Cerebellar nuclear complex (tissue), 1 donor: ENCODE measurements around the gene MYLK4.
"Not testable (repeated sequence)": the region's sequence is repeated elsewhere in the genome, so short reads cannot be mapped to it uniquely, and the experiment has no call there.

Source experiments
- DNase-seq, 2 experiments: peaks; one replicate each; lab custom pipeline; 2025; lab: John Stamatoyannopoulos, UW

MYLK4 gene

DNA sequence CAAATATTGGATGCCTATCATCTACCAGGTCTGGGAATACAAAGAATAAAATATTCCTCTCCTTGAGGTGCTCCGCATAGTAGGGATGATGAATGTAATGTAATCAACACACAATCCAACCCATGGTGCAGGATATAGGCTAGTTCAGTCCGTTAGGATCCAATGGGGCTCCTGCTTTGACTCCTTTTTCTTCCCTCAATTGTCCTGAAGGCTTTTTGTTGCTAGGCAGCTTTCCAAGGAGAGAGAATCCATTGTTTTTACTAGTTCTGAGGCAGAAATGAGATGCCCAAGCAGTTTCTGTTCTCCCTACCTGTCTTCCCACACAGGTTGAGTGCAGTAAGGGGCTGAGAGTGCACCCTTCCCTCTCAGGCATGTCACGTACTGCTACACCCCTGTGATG lies 26.5 kb upstream of the MYLK4 start:
- no peak for DNase-seq

DNA sequence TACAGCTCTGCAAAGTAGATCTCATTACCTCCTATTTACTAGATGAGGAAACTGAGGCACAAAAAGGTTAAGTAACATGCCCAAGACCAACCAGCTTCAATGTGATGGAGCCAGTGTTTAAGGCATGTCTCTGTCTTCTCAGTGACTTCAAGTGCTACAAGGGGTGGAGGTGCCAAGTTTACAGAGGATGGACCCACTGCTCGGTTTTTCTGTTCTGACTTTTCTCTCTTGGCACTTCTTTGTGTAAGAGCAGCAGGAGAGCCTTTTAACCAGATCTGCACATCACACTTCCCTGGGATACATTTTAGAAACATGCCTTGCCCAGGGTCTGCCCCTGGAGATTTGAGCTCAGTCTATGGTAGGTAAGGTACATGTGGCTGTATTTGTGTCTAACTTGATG lies 24.3 kb upstream of the MYLK4 start:
- DNase-seq: no peak

GRCh38 chr6:2773449-2773848 lies 22.7 kb upstream of the MYLK4 start:
- DNase-seq: no peak

DNA sequence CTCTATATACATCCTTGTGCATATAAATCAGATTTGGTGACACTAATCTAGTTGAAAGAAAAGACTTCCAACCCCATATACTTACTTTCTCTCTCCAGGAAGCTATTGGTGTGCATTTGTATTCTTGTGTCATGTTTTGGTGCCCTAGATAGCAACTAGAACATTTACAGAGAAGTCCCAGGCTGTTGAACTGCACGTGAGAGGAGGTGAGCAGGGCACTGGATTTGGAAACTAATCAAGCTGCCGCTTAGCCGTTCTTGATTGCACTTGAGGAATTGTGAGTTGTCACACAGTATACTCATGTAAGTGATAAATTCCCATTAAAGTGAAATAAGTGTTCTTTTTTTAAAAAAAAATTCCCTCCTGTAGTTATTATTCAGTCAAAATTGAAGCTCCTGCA lies 22.1 kb upstream of the MYLK4 start:
- DNase-seq: no peak

GRCh38 chr6:2771079-2771478 lies 20.4 kb upstream of the MYLK4 start:
- DNase-seq: no peak

DNA sequence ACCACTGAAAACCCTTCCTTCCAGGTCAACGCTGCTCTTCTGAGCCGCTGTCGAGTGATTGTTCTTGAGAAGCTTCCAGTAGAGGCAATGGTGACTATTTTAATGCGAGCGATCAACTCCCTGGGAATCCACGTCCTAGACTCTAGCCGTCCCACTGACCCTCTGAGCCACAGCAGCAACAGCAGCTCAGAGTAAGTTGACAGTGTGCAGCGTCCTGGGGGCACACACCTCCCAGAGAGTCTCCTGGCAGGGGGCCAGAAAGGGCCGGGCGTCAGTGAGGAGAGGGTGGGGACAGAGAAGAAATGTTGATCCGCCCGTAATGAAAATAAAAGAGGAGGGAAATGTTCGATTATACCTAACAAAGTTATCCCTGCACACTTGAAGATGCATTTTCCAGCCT lies 19.4 kb upstream of the MYLK4 start:
- DNase-seq: no peak

GRCh38 chr6:2768696-2769095 lies 18.0 kb upstream of the MYLK4 start:
- DNase-seq: no peak

DNA sequence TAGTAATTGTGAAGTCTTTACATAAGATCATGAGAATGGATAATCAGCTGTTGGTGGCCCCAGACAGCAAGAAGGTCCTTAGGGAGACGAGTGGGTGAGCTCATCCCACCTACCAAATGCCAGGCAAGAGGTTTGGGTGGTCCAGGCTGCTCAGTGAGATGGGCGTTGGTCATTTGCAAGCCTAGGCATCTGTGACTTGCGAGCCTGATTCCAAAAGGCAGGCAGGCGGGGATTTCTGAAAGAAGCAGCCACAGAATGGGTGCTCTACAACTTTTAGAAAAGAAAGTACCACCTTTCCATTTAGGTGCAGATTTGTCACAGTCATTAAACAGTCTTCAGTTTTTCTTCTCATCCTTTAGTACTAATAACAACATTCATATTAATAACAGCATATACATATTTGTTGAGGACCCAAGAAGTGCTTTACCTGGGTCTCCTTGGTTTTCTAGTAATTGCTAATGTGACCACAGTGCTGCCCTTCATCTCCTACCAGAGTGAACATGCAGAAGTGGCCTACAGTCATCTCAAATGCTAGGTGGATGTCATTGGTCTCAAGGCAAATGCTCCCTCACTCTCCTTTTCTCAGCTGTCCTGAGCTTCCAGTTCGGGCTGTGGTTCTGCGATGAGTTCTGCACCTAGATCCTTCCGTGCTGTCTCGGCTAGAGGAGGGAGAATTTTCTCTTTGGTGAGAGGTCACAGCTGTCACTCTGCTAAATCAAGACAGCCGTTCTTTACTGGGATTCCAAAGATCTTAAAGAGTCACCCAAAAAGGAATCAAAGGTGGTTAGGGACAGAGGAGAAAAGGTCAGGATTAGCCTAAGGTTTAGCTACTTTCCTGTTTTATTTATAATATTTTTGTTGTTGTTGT lies 17.2 kb upstream of the MYLK4 start:
- no peak for DNase-seq

DNA sequence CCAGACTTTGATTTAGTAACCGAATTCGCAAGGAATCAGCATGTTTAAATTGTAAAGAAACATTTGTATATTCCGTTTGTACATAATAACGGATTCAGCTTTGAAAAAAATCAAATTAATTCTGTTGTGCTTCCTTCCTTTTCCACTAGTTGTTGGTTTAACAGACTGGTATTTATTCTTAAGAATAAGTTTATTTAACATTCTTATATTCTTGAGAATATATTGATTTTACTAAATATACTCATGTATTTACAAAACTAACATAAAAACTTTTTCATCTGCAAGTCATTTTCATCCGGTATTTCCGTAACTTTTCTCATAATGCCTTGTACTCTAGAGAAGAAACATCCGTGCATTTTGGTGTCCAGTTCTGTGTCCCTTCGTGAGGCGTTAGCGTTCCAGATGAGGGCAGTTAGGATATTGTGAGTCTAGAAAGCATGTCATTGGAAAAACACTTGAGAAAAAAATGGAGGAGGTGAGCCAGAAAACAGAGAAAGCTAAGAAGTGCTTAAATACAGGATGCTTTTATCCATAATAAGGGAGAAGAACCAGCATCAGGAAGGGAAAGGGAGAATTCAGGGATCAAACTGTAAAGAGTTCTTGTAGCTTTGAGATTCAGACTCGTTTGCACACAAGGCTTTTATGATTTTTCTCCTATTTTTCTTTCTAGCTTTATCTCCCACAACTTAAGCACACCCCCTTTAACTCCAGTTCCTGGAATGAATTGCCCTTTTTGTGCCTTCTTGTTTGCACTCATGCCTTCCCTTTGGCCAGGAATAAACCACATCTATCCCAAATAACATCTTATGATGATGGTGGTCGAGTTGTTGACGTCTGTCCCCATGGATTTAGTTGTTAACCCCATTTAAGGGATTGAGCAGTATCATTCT lies 16.3 kb upstream of the MYLK4 start:
- DNase-seq: no peak

- DNase-seq: no peak
Observed at GRCh38 chr6:2765896-2766766, 15.4 kb upstream of the MYLK4 start.

DNA sequence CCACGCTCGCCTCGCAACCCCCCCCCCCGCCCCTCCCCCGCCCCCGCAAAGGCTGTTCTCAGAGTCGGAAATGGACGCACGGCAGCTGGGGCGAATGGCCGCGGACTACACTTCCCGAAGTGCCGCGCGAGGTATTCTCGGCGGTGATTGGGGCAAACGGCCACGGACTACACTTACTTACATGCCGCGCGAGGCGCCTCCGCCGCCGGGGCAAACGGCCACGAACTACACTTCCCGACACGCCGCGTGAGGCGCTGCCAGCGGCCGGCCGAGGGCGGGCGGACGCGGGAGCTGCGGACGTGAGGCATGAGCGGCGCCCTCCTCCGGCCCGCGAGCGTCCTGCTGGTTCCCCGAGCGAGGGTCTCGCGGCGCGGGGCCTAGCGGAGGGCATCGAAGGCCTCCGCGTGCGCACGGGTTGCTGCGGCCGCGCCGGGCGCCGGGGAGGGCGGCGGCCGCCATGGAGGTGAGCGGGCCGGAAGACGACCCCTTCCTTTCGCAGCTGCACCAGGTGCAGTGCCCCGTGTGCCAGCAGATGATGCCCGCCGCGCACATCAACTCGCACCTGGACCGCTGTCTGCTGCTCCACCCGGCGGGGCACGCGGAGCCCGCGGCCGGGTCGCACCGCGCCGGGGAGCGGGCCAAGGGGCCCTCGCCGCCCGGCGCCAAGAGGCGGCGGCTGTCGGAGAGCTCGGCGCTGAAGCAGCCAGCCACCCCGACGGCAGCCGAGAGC lies 14.6 kb upstream of the MYLK4 start, which contains the start of gene WRNIP1:
WRNIP1 (plus strand) TSS at position 228 of the 730 bp plus-strand sequence; CDS start at position 458, 230 bp downstream.
- DNase-seq: peak; percentile 89 to 94

DNA sequence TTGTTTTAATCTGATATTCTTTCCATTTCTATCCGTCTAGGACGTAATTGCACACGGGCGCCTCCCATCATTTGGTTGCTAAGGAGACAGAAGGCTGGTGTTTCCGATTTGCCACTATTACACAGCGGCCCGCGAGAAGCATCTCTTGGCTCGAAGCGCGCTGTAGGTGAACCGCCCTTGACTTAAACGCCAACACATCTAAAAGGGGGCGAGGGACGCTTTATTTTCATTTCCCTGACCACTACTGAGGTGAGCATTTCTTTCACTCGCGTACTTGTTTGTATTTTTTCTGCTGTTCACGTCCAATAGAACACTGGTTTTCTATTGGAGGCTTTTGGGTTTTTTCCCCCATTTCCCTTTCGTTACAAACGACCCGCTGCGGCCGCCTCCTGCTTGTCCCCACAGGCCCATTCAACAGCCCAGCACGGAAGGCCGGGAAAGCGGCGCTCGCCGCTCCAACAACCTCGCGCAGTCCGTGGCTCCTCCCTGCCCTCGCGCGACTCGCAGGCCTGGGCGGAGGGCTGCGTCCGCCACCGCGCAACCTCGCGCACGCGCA lies 14.0 kb upstream of the MYLK4 start:
- DNase-seq: peak in 1 of 2 experiments; percentile 18

GRCh38 chr6:2763876-2764540 lies 13.3 kb upstream of the MYLK4 start:
- no peak for DNase-seq

- DNase-seq: no peak
Observed at GRCh38 chr6:2763345-2763841, 12.7 kb upstream of the MYLK4 start.

DNA sequence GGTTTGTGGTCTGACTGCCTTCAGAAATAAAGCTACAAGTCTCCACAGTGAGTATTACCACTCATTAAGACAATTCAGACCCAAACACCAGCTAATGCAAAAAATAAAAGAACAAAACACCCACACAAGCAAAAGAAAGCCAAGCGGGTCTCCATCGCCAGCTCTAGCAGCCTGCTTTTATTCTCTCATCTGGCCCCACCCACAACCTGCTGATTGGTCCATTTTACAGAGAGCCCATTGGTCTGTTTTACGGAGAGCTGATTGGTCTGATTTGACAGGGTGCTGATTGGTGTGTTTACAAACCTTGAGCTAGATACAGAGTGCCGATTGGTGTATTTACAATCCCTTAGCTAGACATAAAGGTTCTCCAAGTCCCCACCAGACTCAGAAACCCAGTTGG lies 12.1 kb upstream of the MYLK4 start:
- DNase-seq: not testable (repeated sequence)

DNA sequence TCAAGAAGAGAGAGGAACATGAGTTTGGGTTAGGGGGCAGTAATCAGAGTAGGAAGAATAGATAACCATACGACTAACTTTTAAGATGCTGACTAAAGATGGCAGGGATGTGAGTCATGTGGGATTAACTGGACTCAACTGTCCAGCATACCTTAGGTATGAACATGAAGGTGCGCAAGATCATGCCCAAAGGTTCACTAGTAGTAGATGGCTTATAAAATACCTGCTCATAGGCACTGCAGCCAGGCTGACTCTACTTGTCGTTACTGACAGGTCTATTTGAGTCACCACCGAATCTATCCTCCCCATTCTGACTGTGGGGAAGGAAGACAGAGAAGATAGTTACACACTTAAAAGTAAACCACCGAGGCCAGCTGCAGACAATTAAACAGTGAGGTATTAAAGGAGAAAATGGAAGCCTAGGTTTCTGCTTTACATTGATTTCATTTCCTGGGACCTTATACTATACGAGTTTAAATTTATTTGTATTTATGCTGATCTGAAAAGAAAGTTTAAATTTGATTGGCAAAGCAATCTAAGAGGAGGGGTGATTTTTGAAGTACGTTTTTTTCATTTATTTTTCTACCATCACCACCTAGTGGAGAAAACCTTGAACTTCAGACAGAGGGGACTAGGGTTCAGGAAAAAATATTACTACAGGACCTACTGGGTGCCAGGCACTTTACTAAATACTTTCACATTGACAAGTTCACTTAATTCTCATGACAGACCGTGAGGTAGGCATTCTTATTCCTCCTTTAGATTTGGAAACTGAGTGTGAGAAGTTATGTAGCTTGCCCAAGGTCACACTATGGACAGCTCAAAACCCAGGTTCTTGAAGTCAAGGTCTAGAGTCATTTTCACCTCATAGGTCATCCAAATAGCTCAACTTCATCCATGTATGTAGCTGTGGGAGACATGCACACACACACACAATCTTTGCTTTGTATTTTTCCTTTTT lies 10.4 kb upstream of the MYLK4 start:
- DNase-seq: no peak

DNA sequence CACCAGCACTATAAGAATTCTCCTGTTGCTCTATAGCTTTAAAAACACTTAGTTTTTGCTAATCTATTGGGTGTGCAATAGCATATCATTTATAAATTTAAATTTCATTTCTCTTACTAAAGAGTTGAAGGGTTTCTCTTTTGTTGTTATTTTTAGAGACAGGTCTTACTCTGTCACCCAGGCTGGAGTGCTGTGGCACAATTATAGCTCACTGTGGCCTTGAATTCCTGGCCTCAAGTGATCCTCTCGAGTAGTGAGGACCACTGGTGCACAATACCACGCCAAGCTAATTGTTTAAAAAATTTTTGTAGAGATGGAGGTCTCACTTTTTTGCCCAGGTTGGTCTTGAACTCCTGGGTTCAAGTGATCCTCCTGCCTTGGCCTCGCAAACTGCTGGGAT lies 8.3 kb upstream of the MYLK4 start:
- DNase-seq: no peak

DNA sequence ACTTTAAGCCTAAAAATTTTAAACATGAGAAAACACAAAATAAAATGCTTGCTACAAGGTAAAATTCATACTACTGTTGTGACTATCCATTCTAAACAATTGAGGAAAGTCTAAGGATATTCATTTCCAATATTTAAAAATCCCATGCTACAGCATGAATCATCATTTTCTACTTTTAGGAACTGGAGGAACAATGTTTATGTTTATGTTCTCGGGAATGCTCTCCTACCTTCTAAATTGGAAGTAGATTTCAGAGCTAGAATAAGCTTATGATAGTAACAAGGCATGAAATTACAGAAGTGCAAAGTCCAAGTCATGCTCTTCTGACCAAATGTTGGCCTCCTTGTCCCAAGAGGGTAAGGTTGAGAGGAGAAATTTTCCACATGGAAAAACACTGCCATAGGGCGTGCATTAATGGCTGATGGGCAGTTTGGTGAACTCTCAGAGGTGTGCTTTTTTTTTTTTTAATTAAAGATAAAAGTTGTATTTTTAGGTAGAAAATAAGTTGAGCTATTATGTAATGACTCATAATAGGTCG lies 6.0 kb upstream of the MYLK4 start:
- DNase-seq: no peak

GRCh38 chr6:2756241-2756640 lies 5.5 kb upstream of the MYLK4 start:
- no peak for DNase-seq
